ENCODE results near the gene INTS15. TPM values are rescaled to one million over a fixed set of nuclear protein-coding genes. Genes with fewer than 3 reads are reported as not detected.
"Not testable (repeated sequence)": the region's sequence is repeated elsewhere in the genome, so short reads cannot be mapped to it uniquely, and the experiment has no call there.

The INTS15 gene
- total RNA-seq, 1 experiment from 2014 or later, result 38.1 TPM

DNA sequence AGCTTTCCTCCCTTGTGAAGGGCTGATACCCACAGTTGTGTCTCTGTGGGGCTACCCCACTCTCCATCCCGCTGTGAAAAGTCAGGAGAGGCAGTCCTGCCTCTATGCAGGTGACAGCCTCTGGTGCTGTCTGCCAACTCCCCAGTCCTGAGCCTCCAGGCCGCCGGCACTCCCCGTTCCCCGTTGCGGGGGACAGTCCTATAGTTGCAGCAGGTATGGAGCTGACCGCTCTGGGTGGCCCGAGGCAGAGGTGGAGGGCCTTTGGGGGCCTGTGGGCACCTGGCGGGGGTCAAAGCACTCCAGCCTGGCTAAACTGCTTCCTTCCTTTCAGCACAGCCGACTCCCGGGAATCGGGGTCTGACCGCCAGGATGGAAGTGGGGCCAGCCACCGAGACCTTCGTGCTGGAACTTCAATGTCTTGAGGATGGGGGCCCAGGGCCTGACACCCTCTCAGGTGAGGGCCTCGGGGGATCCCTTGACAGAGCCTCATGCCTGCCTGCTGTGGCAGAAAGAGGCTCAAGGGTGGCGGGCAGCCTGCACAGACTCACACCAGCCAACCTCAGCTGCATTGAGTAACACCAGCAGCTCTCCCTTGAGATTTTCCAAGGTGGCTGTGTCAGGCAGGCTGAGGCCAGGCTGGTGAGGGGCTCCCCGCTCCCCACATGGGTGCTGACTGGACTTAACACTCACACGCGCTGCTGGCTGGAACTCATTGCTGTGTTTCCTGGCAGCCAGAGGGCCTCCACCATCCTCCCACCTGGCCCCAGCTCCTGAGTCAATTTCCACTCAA is 27.2 kb downstream of the INTS15 start:
- no peak for DNase-seq (ENCODE audit: low read depth)

DNA sequence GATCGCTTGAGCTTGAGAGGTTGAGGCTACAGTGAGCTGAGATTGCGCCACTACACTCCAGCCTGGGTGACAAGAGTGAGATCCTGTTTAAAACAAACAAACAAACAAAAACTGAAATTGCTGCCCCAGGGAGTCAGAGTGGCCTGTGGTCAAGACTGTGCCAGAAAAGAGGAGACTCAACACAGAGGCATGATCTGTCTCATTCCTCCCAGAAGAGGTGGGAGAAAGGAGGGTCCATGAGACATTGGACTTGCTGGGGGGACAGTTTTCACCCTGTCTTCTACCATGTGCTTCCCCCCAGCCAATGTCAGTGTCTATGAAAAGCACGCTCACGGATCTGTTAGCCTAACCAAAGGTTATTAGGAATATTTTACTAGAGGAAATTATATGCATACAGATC is 28.8 kb downstream of the INTS15 start:
- no peak for DNase-seq (ENCODE audit: low read depth)

DNA sequence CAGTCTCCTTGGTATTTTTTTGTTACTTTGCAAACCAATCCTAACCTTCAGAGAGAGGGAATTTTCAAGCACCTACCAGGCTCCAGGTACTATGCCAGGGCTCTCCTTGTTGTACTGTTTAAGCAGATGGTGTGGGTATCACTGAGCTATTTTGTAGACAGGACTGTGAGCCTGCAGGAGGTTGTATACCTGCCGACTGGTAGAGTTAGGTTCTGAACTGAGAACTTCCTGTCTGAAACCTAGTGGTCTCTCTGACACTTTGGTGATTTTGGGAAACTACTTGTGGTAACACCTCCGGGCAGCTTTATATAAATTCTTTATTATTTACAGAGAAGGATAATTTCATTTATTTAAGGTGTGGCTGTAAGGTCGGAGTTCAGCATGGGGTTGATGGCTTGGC is 30.1 kb downstream of the INTS15 start:
- no peak for DNase-seq (ENCODE audit: low read depth)

DNA sequence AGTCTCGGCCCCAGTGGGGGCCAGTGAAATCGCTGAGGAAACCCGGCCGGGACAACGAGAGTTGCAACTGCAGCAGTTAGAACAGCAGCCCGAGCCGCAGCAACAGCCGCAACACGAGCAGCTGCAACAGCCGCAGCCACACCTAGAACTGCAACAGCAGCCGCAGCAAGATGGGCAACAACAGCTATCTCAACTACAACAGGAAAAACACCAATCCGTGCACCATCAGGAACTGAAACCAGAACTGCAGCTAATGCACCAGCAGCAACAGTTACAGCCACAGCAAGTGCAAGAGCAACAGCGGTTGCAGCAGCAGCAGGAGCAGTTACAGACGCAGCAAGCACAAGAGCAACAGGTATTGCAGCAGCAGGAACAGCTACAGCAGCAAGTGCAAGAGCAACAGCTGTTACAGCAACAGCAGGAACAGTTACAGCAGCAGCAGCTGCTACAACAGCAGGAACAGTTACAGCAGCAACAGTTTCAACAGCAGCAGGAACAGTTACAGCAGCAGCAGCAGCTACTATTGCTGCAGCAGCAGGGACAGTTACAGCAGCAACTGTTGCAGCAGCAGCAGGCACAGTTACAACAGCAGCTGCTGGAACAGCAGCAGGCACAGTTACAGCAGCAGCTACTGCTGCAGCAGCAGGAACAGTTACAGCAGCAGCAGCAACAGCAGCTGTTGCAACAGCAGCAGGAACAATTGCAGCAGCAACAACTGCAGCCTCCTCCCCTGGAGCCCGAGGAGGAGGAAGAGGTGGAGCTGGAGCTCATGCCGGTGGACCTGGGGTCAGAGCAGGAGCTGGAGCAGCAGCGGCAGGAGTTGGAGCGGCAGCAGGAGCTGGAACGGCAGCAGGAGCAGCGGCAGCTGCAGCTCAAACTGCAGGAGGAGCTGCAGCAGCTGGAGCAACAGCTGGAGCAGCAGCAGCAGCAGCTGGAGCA is 31.6 kb downstream of the INTS15 start:
- DNase-seq (ENCODE audit: low read depth), result no peak

DNA sequence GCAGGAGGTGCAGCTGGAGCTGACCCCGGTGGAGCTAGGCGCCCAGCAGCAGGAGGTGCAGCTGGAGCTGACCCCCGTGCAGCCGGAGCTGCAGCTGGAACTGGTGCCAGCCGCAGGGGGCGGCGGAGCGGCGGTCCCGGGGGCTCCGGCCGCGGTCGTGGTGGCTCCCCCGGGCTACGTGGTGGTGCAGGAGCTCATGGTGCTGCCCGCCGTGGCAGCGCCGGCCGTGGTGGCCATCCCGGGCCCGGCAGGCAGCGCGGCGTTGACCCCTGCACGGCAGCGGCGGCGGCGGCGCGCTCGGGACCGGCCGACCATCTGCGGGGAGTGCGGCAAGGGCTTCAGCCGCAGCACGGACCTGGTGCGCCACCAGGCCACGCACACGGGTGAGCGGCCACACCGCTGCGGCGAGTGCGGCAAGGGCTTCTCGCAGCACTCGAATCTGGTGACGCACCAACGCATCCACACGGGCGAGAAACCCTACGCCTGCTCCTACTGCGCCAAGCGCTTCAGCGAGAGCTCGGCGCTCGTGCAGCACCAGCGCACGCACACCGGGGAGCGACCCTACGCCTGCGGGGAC is 32.4 kb downstream of the INTS15 start:
- no peak for DNase-seq (ENCODE audit: low read depth)

DNA sequence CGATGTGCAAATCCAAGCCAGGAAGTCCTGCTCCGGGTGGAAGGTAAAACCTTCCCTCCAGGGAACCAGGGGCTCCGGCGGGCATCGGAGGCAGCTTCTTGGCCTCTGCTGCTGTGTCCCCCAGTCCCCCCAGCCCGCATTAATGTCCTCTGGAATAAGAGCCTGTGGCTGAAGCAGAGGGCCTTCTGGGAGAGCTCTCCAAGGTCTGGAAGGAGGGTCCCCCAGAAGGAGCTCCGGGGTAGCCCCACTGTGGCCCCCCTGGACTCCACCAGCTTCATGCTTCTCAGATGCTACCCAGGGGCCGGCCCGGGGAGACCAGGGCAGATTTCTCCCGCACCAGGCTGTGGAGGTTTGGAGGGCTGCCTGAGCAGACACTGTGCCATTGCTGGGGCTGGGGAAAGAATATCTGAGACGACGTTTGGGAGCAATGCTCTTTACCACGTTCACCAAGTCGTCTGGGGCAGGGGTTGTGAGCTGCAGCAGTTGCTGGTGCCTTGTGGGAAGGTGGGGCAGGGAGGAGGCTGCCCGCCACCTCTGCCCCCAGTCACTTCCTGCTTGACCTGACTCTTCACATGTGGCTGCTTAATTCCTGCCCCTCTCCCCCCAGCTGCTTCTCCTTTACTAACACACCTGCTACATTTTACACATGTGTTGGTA is 33.9 kb downstream of the INTS15 start:
- no peak for DNase-seq (ENCODE audit: low read depth)

DNA sequence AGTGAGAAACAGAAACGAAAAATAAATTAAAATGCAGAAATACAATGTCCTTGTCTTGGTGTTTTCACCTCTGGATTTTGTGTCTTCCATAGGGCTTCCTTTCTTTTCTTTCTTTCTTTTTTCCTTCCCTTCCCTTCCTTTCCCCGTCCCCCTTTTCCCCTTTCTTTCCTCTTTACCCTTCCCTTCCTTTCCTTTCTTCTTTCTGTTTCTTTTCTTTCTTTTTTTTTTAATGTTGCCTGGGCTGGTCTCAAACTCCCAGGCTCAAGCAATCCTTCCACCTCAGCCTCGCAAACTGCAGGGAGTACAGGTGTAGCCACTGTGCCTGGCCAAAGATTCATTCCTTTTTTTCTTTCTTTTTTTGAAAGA is 34.4 kb downstream of the INTS15 start:
- DNase-seq (ENCODE audit: low read depth), result no peak

DNA sequence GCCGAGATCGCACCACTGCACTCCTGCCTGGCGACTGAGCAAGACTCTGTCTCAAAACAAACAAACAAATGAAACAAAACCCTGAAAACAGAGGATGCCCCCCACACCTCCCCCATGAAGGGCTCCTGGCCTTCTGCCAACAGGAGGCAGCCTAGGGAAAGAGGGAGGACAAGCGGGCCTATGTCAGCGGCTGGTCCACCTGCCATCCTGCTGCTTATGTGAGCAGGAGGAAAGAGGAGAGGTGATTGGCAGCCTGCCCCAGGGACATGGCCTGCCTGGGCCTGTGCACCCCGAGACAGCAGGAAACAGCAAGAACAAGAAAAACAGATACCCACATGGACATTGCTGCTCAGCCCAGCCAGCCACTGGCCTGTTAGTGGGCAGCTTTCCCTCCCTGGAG is 38.2 kb downstream of the INTS15 start:
- no peak for DNase-seq (ENCODE audit: low read depth)

DNA sequence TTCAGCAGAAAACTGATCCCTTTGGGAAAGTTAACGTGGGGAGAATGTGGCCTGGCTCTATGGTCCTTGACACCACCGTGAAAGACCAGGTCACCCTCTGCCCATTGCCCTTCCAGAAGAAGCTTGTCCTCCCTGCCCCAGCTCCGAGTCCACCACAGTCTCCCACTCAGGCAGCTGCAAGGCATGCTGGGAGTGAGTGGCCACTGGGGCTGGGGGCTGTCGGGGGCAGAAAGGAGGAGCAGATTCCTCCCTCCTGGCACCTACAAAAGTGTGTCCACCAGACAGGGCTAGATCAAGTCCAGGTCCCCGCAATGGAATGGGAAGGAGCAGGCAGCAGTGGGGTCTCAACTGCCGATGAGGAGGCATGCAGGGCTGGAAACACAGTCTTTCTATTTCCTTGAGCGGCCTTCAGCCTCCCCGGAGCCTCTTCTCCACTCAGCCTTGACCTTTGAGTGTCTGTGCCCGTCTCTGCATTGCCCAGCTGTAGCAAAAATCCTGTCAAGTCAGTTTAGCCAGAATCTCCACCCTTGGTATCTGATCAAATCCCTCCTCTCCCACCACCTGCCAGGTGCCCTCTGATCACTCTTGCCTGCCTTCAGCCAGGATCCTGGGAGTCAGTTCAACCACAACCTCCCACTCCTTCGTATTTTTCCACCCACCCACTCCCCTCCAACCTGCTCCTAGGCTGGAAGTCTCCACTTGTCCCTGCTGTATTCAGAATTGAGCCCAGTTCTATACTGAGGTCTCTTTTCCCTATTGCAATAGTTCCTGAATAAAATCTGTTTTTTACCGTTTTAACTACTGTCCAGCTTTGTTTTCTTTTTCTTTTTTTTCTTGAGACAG is 40.4 kb downstream of the INTS15 start:
- DNase-seq (ENCODE audit: low read depth), result no peak

DNA sequence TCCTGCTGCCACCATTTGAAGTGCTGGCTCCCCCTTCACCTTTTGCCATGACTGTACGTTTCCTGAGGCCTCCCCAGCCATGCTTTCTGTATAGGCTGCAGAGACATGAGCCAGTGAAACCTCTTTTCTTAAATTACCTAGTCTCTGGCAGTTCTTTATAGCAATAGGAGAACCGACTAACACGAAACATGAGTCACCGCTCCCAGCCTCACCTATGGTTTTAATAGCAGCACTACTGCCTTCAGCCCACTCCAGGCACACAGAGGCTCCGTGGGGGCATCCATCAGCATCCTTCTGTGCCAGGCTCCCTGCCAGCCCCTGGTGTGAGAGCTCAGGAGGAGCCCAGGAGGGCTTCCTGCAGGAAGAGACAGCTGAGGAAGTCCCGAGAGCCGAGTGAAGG is 41.8 kb downstream of the INTS15 start:
- no peak for DNase-seq (ENCODE audit: low read depth)

DNA sequence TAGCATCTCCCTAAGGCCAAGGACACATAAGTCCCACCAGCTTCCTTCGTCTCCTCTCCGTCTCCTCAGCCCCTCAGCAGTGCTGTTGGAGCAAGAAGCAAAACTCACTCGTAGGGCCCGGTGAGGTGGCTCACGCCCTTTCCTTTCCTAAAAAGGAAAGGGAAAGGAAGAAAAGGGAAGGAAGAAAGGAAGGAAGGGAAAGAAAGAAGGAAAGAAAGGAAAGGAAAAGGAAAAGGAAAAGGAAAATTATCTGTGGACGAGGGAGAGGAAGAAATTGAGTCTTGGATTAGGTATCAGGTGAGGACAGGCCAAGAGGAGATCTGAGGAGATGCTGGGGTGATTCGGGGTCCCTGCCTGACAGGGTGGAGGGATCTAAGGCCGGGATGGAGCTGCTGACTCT is 44.2 kb downstream of the INTS15 start:
- no peak for DNase-seq (ENCODE audit: low read depth)

DNA sequence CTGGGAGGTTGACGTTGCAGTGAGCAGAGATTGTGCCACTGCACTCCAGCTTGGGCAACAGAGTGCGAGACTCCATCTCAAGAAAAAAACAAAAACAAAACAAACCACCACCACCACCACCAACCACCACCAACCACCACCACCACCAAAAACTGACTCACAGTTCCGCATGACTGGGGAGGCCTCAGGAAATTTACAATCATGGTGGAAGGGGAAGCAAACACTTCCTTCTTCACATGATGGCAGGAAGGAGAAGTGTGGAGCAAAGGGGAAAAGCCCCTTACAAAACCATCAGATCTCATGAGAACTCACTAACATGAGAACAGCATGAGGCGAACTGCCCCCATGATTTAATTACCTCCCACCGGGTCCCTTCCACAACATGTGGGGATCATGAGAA is 45.1 kb downstream of the INTS15 start:
- DNase-seq (ENCODE audit: low read depth), result not testable (repeated sequence)

DNA sequence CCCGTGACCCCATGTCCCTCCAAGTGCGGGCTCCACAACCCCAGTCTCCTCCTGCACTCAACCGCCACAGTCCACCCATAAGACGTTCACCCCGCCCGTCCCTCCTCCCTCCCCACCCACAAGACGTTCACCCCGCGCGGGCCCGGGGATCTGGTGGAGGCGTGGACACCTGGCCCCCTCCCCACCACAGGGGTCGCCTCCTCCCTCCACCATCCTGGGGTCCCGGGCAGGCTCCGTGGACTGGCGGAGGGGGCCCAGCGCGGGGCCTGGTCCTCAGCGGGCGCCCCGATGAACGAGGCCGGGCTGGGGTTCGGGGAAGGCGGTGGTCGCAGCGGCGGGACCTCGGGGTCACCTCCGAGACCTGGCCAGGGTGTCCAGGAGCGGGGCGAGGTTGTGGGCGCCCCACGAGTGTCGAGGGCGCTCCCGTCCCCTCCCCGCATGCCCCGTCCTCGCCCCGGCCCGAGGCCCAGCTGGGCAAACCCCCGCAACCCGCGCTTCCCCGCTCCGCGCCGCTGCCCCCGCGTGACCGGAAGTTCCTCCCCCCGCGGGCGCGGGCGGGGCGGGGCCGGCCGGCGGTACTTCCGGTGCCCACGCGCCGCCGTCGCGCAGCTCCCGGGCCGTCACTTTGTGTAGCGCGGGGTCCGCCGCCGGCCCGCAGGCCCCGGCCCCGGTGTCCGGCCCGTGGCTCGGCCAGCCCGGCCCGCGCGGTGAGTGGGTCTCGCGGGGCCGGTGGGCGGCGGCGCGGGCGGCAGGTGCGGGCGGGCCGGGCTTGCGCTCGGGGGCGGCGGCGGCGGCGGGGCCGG is 47.1 kb downstream of the INTS15 start, which contains the start of gene ZNF316:
TSS of gene ZNF316 (plus strand) at position 578 of the 803 bp plus-strand sequence. CDS start 5,092 bp downstream, outside the sequence.
- DNase-seq (ENCODE audit: low read depth), result no peak

DNA sequence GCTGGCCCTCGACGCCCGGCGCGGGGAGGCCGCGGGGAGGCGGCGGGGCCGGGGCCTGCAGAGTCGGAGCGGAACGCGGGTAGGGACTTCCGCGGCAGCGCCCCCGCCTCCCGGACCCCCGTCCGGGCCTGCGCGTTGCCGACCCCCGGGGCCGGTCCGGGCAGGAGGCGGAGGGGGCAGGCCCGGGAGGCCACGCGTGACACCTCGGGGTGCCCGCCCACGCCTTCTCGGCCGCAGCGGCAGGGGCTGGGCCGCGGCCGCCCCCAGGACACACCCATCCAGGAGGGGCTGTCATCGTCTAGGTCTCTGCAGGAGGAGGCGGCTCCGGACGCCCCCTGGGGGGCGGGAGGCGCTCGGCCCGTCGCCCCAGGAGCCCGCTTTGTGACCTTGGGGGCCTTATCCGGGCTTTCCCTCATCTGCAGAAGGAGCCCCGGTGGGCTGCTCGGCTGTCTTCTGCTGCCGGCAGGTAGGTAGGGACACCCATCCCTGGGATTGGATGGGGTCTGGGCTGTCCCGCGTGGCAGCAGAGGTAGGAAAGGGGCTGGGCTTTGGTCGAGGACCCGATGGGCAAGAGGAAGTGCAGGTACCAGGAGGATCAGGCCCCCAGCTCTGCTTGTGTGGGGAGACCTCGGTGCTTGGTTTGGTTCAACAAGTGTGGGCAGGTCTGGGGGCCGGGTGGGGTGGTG is 47.9 kb downstream of the INTS15 start:
- peak; percentile 40 for DNase-seq (ENCODE audit: low read depth)

DNA sequence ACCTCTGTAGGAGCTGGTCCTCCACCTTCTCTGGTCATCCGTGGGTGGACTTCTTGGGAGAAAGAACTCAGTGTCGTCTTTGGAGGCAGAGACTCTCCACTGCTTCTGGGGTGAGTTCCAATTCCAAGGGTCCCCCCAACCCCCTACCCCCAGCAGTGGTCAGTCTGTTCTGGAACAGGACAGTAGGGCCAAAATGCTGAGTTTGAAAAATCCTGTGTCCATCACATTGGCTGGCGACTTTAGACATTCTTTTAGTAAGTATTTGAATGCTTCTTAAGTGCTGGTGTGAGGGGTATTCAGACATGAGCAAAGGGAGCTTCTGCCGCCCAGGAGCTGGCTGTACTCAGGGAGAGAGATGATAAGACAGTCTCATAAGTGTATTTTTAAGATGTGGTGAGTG is 49.2 kb downstream of the INTS15 start:
- DNase-seq (ENCODE audit: low read depth), result no peak

DNA sequence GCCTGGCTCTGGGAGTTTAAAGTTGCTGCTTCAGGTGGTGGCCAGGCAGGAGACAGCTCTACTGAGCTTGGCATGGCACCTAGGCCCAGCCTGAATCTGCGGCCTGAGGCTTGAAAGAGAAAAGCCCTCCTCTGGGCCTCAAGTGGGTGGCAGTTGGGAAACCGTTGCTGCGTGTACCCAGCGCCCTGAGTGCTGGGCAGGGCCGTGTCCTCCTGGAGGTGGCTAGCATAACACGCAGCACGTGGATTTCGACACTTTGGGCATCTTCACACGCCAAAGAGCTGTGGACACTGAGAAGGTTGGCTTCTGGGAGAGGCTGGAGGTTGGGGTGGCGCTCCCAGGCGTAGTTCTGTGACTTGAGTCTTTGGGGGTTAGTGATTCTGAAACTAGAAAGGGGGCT is 49.8 kb downstream of the INTS15 start:
- DNase-seq (ENCODE audit: low read depth), result no peak

DNA sequence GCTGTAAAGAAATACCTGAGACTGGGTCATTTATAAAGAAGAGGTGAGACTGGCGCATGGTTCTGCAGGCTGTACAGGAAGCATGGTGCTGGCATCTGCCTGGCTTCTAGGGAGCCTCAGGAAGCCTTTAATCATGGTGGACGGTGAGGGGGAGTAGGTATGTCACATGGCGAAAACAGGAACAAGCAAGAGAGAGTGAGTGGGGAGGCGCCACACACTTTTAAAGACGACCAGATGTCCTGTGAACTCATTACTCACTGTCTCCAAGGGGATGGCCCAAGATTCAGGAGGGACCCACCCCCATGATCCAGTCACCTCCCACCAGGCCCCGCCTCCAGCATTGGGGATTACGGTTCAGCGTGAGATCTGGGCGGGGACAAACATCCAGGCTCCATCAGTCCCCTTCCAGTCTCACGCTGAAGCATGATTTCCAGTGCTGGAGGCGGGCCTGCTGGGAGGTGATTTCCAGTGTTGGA is 50.5 kb downstream of the INTS15 start:
- DNase-seq (ENCODE audit: low read depth), result no peak

DNA sequence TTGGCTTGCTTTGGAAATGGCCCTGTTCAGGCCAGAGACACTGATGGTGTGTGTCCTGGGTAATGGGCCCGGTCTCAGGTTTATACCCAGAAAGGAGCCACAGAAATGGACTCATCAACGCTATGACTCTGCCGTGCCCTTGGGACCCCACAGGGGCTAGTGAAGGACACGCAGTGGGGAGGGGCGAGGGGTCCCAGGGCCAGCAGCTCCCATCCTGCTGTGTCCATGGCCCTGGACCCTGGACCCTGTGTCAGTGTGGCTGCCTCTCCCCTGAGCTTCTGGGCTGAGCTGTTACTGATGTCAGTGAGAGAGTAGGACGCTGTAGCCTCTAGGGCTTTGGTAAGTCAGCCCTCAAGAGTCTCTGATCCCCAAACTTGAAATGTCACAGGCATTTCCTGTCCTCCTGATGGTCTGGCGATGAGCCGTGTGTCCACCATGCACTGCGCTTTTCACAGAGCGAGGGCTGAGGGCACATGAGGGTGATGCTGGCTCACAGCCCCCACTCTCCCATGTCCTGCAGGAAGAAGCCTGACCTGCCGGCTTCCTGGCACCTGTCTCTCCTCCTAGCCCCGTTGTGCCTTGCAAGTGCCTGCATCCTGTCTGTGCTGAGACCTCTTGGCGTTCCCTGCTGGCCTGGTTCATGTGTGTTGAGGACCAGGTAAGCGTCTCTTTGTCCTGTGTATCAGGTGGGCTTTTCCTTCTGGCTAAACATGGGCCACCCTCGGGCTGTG is 51.6 kb downstream of the INTS15 start:
- no peak for DNase-seq (ENCODE audit: low read depth)

Measured in HT1080 (cell line).